GM12878 (cell line): ENCODE measurements around the gene NTN3. TPM values are rescaled to one million over a fixed set of nuclear protein-coding genes. Genes with fewer than 3 reads are reported as not detected.

Source experiments
- ATAC-seq: fragments of 200-7000 bp; cut with Tn5 transposase; 3 replicates; pipeline ENCODE4 v1.9.1; 2020; ENCODE audit warnings: mild to moderate bottlenecking, moderate library complexity
- BruUV-seq: library from RNA; stranded (reverse); fragments of 400-500 nt; replicated peaks from 2 replicates; lab custom pipeline; 2021; lab: Mats Ljungman, UMichigan
- CTCF ChIA-PET: fragments of 300-600 bp; sonication (Branson Sonifier 250); formaldehyde crosslinking; extraction: SDS; loops from one replicate; lab custom pipeline; 2021; ENCODE audit warnings: inconsistent platforms; lab: Yijun Ruan, JAX
- POLR2A ChIA-PET: fragments of 350-600 bp; formaldehyde crosslinking; extraction: SDS; loops from one replicate; lab custom pipeline; 2021; ENCODE audit warnings: inconsistent platforms; lab: Charles Lee
- RAD21 ChIA-PET: fragments of 300-600 bp; sonication (Branson Sonifier 250); formaldehyde crosslinking; loops from one replicate; lab custom pipeline; 2023; ENCODE audit warnings: antibody characterized with exemption; ENCODE audit not compliant: unreplicated experiment; lab: Charles Lee
- SMC1A ChIA-PET: fragments of 300-600 bp; sonication (Branson Sonifier 250); formaldehyde crosslinking; loops from one replicate; lab custom pipeline; 2023; ENCODE audit not compliant: unreplicated experiment, uncharacterized antibody; lab: Charles Lee
- DNase-seq: peaks from one replicate; pipeline ENCODE4 v3.0.0-alpha.2; 2011; ENCODE audit warnings: low read depth, low spot score
- FAIRE-seq: peaks from 3 replicates; lab custom pipeline; 2011; peaks lifted over from hg19 to GRCh38; lab: Jason Lieb, UNC
- H2AFZ ChIP-seq: 2 replicates; pipeline ENCODE4 v1.6.0; 2011; ENCODE audit warnings: low read depth, low read length, control low read depth; ENCODE audit not compliant: control insufficient read depth
- H3K27ac ChIP-seq: 2 replicates; pipeline ENCODE4 v1.5.1; 2011; ENCODE audit warnings: control low read depth; ENCODE audit not compliant: control insufficient read depth, insufficient read depth
- H3K27me3 ChIP-seq, 2 experiments: replicated peaks in 1 of 2; 2 replicates each; pipeline versions ENCODE4 v1.6.0 to v1.6.1; 2011; ENCODE audit warnings: low read length in 1 of 2; ENCODE audit not compliant: control insufficient read depth in 2 of 2, insufficient read depth in 2 of 2
- H3K36me3 ChIP-seq, 2 experiments: 2 replicates each; pipeline ENCODE4 v1.5.1; 2011; ENCODE audit warnings: low read length in 1 of 2; ENCODE audit not compliant: control insufficient read depth in 2 of 2, insufficient read depth in 2 of 2
- H3K4me1 ChIP-seq: 2 replicates; pipeline ENCODE4 v1.6.1; 2011; ENCODE audit warnings: mild to moderate bottlenecking, low read length, moderate library complexity, mixed read lengths; ENCODE audit not compliant: control insufficient read depth, insufficient read depth
- H3K4me2 ChIP-seq: 2 replicates; pipeline ENCODE4 v1.6.0; 2011; ENCODE audit warnings: control low read depth; ENCODE audit not compliant: control insufficient read depth, insufficient read depth
- H3K4me3 ChIP-seq: fragments of 200-600 bp; sonication (generic); 2 replicates; pipeline ENCODE4 v1.5.1; 2016
- H3K79me2 ChIP-seq: 2 replicates; pipeline ENCODE4 v1.6.0; 2011; ENCODE audit warnings: low read length; ENCODE audit not compliant: control insufficient read depth, insufficient read depth
- H3K9ac ChIP-seq: 2 replicates; pipeline ENCODE4 v1.8.0; 2011; ENCODE audit warnings: low read length, control low read depth, mixed read lengths; ENCODE audit not compliant: control insufficient read depth, insufficient read depth
- H3K9me3 ChIP-seq: replicated peaks from 3 replicates; pipeline ENCODE4 v1.5.1; 2011; ENCODE audit warnings: mild to moderate bottlenecking, low read length; ENCODE audit not compliant: control insufficient read depth, insufficient read depth
- H4K20me1 ChIP-seq: 2 replicates; pipeline ENCODE4 v1.6.0; 2011; ENCODE audit not compliant: control insufficient read depth, insufficient read depth
- EGR1 ChIP-seq, 2 experiments: IDR thresholded peaks; 1 replicate in 1 of 2; 2 replicates in 1 of 2; pipeline ENCODE4 v1.6.1; 2011 to 2012; ENCODE audit warnings: low read depth in 2 of 2, low read length in 2 of 2, borderline replicate concordance in 1 of 2, mild to moderate bottlenecking in 1 of 2, moderate library complexity in 1 of 2
- ETV6 ChIP-seq, 2 experiments: fragments of 450-650 bp in 1 of 2; IDR thresholded peaks in 1 of 2; conservative IDR thresholded peaks in 1 of 2; 2 replicates each; pipeline ENCODE4 v1.6.1; 2014; ENCODE audit warnings: antibody characterized with exemption in 1 of 2, borderline replicate concordance in 1 of 2, low read depth in 1 of 2, mild to moderate bottlenecking in 1 of 2, moderate library complexity in 1 of 2
- FOXK2 ChIP-seq: fragments of 450-650 bp; IDR thresholded peaks from 2 replicates; pipeline ENCODE4 v1.6.1; 2017; ENCODE audit warnings: mild to moderate bottlenecking, moderate library complexity
- IKZF2 ChIP-seq, 2 experiments: fragments of 450-650 bp; IDR thresholded peaks; 2 replicates each; pipeline ENCODE4 v1.6.1; 2017; ENCODE audit warnings: mild to moderate bottlenecking in 2 of 2, moderate library complexity in 2 of 2
- MXI1 ChIP-seq: fragments of 150-350 bp; IDR thresholded peaks from 2 replicates; pipeline ENCODE4 v1.6.1; 2011; ENCODE audit warnings: low read depth, mild to moderate bottlenecking, inconsistent platforms, low read length, improper control_type of control experiment
- NR2C2 ChIP-seq: IDR thresholded peaks from 2 replicates; pipeline ENCODE4 v1.6.1; 2011; ENCODE audit warnings: borderline replicate concordance, low read depth; ENCODE audit not compliant: control insufficient read depth, insufficient read length
- RBBP5 ChIP-seq: fragments of 200-600 bp; sonication (generic); conservative IDR thresholded peaks from 2 replicates; pipeline ENCODE4 v1.6.1; 2016
- RELA ChIP-seq: fragments of 450-650 bp; IDR thresholded peaks from 2 replicates; pipeline ENCODE4 v1.8.0; 2014; ENCODE audit warnings: borderline replicate concordance; ENCODE audit not compliant: partially characterized antibody
- SPI1 ChIP-seq: IDR thresholded peaks from 2 replicates; pipeline ENCODE4 v1.6.1; 2011; ENCODE audit warnings: low read depth, mild to moderate bottlenecking, low read length, moderate library complexity, borderline replicate concordance; ENCODE audit not compliant: insufficient read depth
- SUZ12 ChIP-seq: fragments of 200-600 bp; sonication (generic); IDR thresholded peaks from one replicate; pipeline ENCODE4 v1.6.1; 2018; ENCODE audit warnings: antibody characterized with exemption, mild to moderate bottlenecking; ENCODE audit not compliant: unreplicated experiment
- TAF1 ChIP-seq: IDR thresholded peaks from 2 replicates; pipeline ENCODE4 v1.6.1; 2011; ENCODE audit warnings: mild to moderate bottlenecking, low read depth, low read length, borderline replicate concordance
- TCF12 ChIP-seq: IDR thresholded peaks from 2 replicates; pipeline ENCODE4 v1.6.1; 2011; ENCODE audit warnings: low read depth, mild to moderate bottlenecking, low read length
- ZNF384 ChIP-seq: IDR thresholded peaks from 2 replicates; pipeline ENCODE4 v1.6.1; 2012; ENCODE audit warnings: low read depth, mild to moderate bottlenecking, low read length, improper control_type of control experiment, borderline replicate concordance
- ZSCAN29 ChIP-seq: fragments of 450-650 bp; IDR thresholded peaks from 2 replicates; pipeline ENCODE4 v1.6.1; 2017; ENCODE audit warnings: mild to moderate bottlenecking, moderate library complexity
- WGBS: methylation state at CpG from one replicate; pipeline ENCODE4 v1.1.6; 2016; ENCODE audit warnings: low lambda C conversion rate; ENCODE audit not compliant: insufficient replicate concordance, insufficient coverage; ENCODE audit errors: missing lambda C conversion rate; 5-methylcytosine and 5-hydroxymethylcytosine counted together
- in situ Hi-C: fragments of 300-500 bp; cut with MboI; formaldehyde crosslinking; loops from 9 replicates; pipeline ENCODE4 v1.14.3; 2018; ENCODE audit warnings: mixed read lengths
- intact Hi-C: fragments of 100-400 bp; cut with micrococcal nuclease; formaldehyde crosslinking; loops from one replicate; pipeline ENCODE4 v1.14.2; 2022; ENCODE audit not compliant: unreplicated experiment
- polyA plus RNA-seq, 11 experiments: library from polyadenylated mRNA; depleted of rRNA in 4 of 11; unstranded in 6 of 11; stranded (reverse) in 5 of 11; fragments of >200 nt; fragmentation: Nextera tagmentation in 4 of 11; fragmentation: Illumina TruSeq in 1 of 11; extraction: Ambion mirVana in 4 of 11; extraction: Trizol in 1 of 11; gene quantifications; 1 replicate in 1 of 11; 2 replicates in 10 of 11; pipeline versions ENCODE4 v1.2.1 to v1.2.3, GENCODE V29; 2011 to 2016; ENCODE audit warnings: inconsistent platforms in 2 of 11, missing spikeins in 2 of 11, low read depth in 1 of 11
- total RNA-seq, 4 experiments: library from RNA; depleted of rRNA in 3 of 4; stranded (reverse); fragments of >200 nt in 3 of 4; fragmentation: Illumina TruSeq in 1 of 4; extraction: Trizol in 1 of 4; gene quantifications; 2 replicates each; pipeline versions ENCODE4 v1.2.1 to v1.2.3, GENCODE V29; 2013 to 2021
- TF ChIP-seq, protein P1 (sequence below): IDR thresholded peaks from 2 replicates; pipeline ENCODE4 v1.6.1; 2012; ENCODE audit warnings: low read depth, low read length, improper control_type of control experiment
- TF ChIP-seq, protein P2 (sequence below): fragments of 150-350 bp; IDR thresholded peaks from 2 replicates; pipeline ENCODE4 v1.6.1; 2016; ENCODE audit warnings: low read depth, low read length
- TF ChIP-seq, protein P3 (sequence below): fragments of 450-650 bp; IDR thresholded peaks from 2 replicates; pipeline ENCODE4 v1.6.1; 2018; ENCODE audit warnings: mild to moderate bottlenecking, low read depth, moderate library complexity; ENCODE audit not compliant: partially characterized antibody

The NTN3 gene
- total and polyA plus RNA-seq, 10 of the 15 experiments (the other 5 are each of a cell fraction or from before 2014, with no cell fraction given) = 0.04 TPM; not detected in 9

DNA sequence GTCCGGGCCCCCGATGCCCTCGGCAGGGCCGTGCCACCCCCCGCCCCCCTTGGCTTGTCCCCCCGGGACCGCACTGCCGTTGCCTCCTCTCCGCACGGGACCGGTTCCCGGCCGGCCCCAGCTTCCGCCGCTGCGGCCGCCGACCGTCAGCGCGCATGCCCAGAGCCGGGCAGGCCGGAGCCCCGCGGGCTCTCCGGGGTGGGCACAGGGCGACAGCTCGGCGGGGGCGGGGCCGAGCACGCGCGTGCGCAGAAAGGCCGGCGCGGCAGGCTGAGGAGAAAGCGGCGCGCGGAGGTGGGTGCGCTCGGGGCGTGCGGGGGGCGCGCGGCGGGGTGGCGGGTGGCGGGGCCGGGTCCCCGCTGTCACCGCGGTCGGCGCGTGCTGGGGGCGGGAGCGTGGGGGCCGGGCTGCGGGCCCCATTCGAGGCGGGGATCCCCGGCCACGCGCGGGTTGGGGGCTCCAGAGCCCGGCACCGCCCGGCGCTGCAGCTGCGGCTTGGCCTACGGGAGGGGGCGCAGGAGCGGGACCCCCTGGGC, 3.8 kb downstream of the NTN3 start, which contains the start of gene TBC1D24:
TSS of gene TBC1D24 (plus strand) at position 251 of the 536 bp plus-strand sequence. CDS start 21,022 bp downstream, outside the sequence.
- H2AFZ ChIP-seq = peak within 1 kb of the TSS; percentile 78
- TF ChIP-seq MXI1 = no peak
- TF ChIP-seq, protein P1, sequence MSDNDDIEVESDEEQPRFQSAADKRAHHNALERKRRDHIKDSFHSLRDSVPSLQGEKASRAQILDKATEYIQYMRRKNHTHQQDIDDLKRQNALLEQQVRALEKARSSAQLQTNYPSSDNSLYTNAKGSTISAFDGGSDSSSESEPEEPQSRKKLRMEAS = peak; percentile 38; the same call in 1 of the 2 replicates
- TF ChIP-seq SPI1 = no peak
- no peak for TF ChIP-seq IKZF2 (IDR thresholded peaks at IDR 0.05)
- TF ChIP-seq ZNF384 = no peak
- no peak for TF ChIP-seq NR2C2
- TF ChIP-seq ZSCAN29 = no peak
- peak in 1 of 2 experiments; percentile 78; a peak in 2 of 3 replicates for TF ChIP-seq EGR1 (IDR thresholded peaks at IDR 0.05; ENCODE audit: borderline replicate concordance in 1 of 2, low read depth in 2 of 2, low read length in 2 of 2)
- TF ChIP-seq TCF12 = no peak
- no peak for TF ChIP-seq RELA
- no peak for TF ChIP-seq ETV6 (conservative IDR thresholded peaks at IDR 0.05 in 1 of 2, IDR thresholded peaks at IDR 0.05 in 1 of 2; ENCODE audit: borderline replicate concordance in 1 of 2, low read depth in 1 of 2)
- no peak for TF ChIP-seq RBBP5
- no peak for TF ChIP-seq FOXK2
- TF ChIP-seq, protein P2, sequence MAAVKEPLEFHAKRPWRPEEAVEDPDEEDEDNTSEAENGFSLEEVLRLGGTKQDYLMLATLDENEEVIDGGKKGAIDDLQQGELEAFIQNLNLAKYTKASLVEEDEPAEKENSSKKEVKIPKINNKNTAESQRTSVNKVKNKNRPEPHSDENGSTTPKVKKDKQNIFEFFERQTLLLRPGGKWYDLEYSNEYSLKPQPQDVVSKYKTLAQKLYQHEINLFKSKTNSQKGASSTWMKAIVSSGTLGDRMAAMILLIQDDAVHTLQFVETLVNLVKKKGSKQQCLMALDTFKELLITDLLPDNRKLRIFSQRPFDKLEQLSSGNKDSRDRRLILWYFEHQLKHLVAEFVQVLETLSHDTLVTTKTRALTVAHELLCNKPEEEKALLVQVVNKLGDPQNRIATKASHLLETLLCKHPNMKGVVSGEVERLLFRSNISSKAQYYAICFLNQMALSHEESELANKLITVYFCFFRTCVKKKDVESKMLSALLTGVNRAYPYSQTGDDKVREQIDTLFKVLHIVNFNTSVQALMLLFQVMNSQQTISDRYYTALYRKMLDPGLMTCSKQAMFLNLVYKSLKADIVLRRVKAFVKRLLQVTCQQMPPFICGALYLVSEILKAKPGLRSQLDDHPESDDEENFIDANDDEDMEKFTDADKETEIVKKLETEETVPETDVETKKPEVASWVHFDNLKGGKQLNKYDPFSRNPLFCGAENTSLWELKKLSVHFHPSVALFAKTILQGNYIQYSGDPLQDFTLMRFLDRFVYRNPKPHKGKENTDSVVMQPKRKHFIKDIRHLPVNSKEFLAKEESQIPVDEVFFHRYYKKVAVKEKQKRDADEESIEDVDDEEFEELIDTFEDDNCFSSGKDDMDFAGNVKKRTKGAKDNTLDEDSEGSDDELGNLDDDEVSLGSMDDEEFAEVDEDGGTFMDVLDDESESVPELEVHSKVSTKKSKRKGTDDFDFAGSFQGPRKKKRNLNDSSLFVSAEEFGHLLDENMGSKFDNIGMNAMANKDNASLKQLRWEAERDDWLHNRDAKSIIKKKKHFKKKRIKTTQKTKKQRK = no peak
- no peak for TF ChIP-seq SUZ12
- TF ChIP-seq, protein P3, sequence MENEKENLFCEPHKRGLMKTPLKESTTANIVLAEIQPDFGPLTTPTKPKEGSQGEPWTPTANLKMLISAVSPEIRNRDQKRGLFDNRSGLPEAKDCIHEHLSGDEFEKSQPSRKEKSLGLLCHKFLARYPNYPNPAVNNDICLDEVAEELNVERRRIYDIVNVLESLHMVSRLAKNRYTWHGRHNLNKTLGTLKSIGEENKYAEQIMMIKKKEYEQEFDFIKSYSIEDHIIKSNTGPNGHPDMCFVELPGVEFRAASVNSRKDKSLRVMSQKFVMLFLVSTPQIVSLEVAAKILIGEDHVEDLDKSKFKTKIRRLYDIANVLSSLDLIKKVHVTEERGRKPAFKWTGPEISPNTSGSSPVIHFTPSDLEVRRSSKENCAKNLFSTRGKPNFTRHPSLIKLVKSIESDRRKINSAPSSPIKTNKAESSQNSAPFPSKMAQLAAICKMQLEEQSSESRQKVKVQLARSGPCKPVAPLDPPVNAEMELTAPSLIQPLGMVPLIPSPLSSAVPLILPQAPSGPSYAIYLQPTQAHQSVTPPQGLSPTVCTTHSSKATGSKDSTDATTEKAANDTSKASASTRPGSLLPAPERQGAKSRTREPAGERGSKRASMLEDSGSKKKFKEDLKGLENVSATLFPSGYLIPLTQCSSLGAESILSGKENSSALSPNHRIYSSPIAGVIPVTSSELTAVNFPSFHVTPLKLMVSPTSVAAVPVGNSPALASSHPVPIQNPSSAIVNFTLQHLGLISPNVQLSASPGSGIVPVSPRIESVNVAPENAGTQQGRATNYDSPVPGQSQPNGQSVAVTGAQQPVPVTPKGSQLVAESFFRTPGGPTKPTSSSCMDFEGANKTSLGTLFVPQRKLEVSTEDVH = no peak
- TF ChIP-seq TAF1 = no peak

More for the DNA sequence above, 3.8 kb downstream of the NTN3 start, which contains the start of gene TBC1D24:
- ChIA-PET CTCF (interaction anchor here (0.8 to 1.6 kb wide), 6 partner anchors 12 to 179 kb away, joined by 3 to 8 read pairs (median 4); partner anchors contain the start of gene TEDC2), RAD21 (interaction anchor here (0.6 to 1.8 kb wide), 4 partner anchors 12 to 128 kb away, joined by 5 to 8 read pairs (median 6); partner anchors contain the start of genes CCNF and TEDC2), SMC1A (no interaction called here), POLR2A (interaction anchor here (0.6 to 1.1 kb wide), 7 partner anchors 11 to 162 kb away, joined by 3 to 13 read pairs (median 6); partner anchors contain the start of gene TEDC2)
- peaks cover 12% of the 10 kb centered on the region for H3K4me1 ChIP-seq
- peak within 1 kb of the TSS; percentile 78 for H3K4me3 ChIP-seq
- FAIRE-seq (no peak), ATAC-seq (peak; percentile 89), DNase-seq (no peak)
- BruUV-seq = no TSS peak
- H3K79me2 ChIP-seq = no peaks in the 10 kb centered on the region
- H3K27ac ChIP-seq = peak within 1 kb of the TSS; percentile 66; the same call in 1 of the 2 replicates
- intact Hi-C loops = no loop called here
- H3K36me3 ChIP-seq = no peaks in the 10 kb centered on the region
- 0% methylated on average over 16 of the region's 77 CpGs for WGBS
- H3K27me3 ChIP-seq = peaks cover 0 to 2% of the 10 kb centered on the region in 2 experiments; a peak in 1 of 4 replicates
- H3K9me3 ChIP-seq = no peaks in the 10 kb centered on the region
- peak within 1 kb of the TSS; percentile 100 for H3K4me2 ChIP-seq
- H4K20me1 ChIP-seq = no peaks in the 10 kb centered on the region
- H3K9ac ChIP-seq = peak within 1 kb of the TSS; percentile 66
- in situ Hi-C loops = no loop called here
